ENCODE results near the gene SENP7.
A peak's percentile ranks its signal among the peaks of the same experiment; 100 is the strongest.

Gene SENP7

DNA sequence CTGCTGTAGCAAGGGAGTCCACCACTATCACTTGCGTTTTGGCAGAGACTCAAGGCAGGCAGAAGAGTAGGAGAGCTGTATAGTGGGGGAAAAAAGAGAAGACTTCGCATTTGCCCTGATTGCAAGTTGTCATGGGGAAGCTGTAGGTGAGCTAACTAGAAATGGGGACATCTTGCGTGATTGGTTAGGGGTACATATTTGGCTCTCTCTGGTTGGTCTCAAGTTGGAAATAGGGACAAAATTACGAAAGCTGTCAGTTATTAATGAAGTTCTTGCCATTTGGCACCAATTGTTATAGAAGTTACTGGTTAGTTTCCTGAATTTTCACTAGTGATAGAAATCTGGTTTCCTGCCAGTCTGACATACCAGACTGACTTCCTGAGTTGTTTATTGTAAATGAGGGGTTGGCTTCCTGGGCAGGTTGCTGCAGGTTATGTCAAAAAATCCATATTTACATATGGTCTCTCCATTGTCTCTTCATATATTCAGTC is 8.2 kb upstream of the SENP7 start:
- TF ChIP-seq, protein P1, sequence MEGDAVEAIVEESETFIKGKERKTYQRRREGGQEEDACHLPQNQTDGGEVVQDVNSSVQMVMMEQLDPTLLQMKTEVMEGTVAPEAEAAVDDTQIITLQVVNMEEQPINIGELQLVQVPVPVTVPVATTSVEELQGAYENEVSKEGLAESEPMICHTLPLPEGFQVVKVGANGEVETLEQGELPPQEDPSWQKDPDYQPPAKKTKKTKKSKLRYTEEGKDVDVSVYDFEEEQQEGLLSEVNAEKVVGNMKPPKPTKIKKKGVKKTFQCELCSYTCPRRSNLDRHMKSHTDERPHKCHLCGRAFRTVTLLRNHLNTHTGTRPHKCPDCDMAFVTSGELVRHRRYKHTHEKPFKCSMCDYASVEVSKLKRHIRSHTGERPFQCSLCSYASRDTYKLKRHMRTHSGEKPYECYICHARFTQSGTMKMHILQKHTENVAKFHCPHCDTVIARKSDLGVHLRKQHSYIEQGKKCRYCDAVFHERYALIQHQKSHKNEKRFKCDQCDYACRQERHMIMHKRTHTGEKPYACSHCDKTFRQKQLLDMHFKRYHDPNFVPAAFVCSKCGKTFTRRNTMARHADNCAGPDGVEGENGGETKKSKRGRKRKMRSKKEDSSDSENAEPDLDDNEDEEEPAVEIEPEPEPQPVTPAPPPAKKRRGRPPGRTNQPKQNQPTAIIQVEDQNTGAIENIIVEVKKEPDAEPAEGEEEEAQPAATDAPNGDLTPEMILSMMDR (IDR thresholded peaks at IDR 0.05) = no peak
- DNase-seq (ENCODE audit: low spot score) = no peak
- Histone ChIP-seq H3K4me3 (no peak overlapping the region), H3K27ac (no peak overlapping the region)

DNA sequence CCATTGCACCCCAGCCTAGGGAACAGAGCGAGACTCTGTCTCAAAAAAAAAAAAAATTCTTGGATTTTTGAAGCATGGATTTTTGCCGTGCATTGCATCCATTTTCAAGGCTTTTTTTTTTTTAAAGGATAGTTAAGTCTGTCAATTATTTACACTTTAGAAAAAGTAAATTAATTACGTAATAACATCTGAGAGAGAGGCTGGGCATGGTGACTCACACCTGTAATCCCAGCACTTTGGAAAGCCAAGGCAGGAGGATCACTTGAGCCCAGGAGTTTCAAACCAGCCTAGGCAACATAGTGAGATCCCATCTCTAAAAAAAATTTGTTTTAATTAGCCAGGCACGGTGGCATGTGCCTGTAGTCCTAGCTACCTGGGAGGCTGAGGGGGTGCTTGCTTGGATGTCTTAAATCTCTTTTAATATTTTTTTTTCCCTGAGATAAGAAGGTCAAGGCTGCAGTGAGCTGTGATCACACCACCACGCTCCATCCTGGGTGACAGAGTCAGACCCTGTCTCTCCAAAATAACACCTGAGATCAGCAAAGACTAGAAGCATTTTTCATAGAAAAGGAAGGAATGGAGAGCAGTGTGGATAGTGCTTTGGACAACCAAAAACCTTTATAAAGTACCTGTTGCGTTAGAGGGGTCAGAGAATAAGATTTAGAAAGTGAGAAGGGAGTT is 6.8 kb upstream of the SENP7 start:
- DNase-seq (ENCODE audit: low spot score) = no peak
- H3K4me3 ChIP-seq = no peak overlapping the region
- no peak overlapping the region for H3K27ac ChIP-seq
- TF ChIP-seq, protein P1 (IDR thresholded peaks at IDR 0.05) = no peak

DNA sequence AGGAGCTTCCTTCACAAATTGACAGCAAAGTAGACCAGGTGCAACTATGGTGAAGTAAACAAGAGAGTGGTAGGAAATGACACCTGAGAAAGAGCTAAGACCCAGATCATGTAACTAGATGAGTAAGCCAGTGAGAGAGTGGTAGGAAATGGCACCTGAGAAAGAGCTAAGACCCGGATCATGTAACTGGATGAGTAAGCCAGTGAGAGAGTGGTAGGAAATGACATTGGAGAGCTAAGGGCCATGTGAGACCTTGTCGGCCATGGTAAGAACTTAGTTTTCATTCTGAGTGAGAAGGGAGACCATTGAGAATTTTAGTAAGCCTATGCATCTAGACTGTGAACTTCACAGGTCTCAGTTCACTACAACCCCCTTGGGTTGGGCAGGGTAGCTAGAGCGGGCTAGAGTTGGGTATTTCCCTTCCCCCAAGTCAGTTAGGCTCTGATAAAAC is 5.4 kb upstream of the SENP7 start:
- H3K4me3 ChIP-seq = no peak overlapping the region
- TF ChIP-seq, protein P1 (IDR thresholded peaks at IDR 0.05) = no peak
- no peak overlapping the region for H3K27ac ChIP-seq
- no peak for DNase-seq (ENCODE audit: low spot score)

DNA sequence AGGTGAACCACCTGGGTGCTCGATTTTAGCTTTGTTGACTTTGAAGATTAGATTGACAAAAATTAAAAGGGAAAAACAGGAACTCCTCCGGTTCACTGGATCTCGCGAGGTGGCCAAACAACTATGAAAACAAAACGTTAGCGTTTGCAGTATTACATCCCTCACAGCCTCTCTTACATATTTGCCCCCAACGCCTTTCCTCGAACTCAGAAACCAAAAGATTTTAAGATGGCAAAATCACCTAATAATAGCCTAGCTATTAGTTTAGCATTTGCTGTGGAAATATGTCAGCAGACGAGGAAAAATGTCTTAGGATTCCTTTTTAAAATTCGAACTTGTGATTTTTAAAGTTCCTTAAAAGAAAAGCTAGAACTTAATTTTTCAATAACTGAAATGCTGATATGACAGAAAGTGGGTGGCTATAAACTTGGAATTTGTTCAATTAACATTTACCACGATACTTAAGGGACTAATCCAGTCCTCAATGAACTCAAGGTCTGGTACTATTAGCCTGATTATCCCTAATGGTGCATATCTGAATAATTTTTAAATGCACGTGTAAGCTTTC is 491 bp upstream of the SENP7 start:
- Histone ChIP-seq H3K27ac (peak overlapping the region; percentile 94 to 96), H3K4me3 (peak overlapping the region; percentile 97)
- DNase-seq (ENCODE audit: low spot score) = no peak
- TF ChIP-seq, protein P1 (IDR thresholded peaks at IDR 0.05) = no peak

DNA sequence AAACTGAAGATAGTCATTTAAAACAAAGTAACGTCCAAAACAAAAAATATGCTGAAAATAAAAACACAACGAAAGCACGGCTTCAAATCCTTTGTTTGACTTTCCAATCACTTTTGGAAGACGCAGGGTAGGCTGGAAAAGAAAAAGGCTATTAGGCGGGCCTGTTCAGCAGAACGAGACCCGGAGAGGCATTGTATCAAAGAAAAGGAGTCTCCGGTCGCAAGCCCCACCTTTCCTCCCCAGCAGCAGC is 691 bp downstream of the SENP7 start:
- Histone ChIP-seq H3K4me3 (peak overlapping the region; percentile 97), H3K27ac (peak overlapping the region; percentile 94 to 96)
- DNase-seq (ENCODE audit: low spot score) = no peak
- TF ChIP-seq, protein P1 (IDR thresholded peaks at IDR 0.05) = no peak

DNA sequence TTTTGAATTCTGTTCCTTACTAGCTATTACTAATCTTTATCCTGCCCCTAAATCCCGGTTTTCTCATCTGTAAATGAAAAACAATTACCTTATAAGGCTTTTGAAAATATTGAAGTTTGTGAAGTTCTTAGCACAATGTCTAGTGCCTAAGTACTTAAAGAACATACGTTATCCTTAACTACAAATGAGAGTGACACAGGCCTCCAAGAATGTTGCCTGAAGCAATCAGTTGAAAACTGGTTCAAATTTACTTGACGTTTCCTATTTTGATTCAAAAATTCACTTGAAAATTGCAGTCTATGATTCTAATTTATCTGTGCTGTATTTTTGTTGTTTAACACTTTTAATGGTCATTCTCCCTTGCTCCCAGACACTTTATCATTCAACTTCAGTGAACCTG is 3.2 kb downstream of the SENP7 start:
- Histone ChIP-seq H3K27ac (no peak overlapping the region), H3K4me3 (no peak overlapping the region)
- TF ChIP-seq, protein P1 (IDR thresholded peaks at IDR 0.05) = no peak
- no peak for DNase-seq (ENCODE audit: low spot score)

DNA sequence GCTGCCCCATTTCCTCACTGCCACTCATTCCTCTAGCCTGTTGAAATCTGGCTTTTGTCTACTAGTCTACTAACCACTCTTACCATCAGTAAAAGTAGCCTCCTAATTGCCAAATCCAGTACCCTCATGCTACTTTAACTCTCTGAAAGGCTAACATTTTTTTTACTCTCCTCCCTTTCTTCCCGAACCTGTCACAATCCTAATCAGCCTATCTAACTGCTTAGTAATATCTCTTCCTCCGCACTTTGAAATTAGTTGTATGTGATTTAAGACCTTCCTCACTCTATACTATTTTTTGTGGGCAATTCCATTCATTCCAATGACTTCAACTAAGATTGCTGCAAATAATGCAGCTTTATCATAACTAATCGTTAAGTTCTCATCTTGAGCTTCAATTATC is 3.7 kb downstream of the SENP7 start:
- H3K27ac ChIP-seq = no peak overlapping the region
- no peak overlapping the region for H3K4me3 ChIP-seq
- DNase-seq (ENCODE audit: low spot score) = no peak
- TF ChIP-seq, protein P1 (IDR thresholded peaks at IDR 0.05) = no peak
